ENCODE measurements around the gene DUS1L. TPM values are rescaled to one million over a fixed set of nuclear protein-coding genes. Genes with fewer than 3 reads are reported as not detected.

Gene DUS1L
- total and polyA plus RNA-seq, 2 experiments from 2014 or later, result 71.9 to 160 TPM

DNA sequence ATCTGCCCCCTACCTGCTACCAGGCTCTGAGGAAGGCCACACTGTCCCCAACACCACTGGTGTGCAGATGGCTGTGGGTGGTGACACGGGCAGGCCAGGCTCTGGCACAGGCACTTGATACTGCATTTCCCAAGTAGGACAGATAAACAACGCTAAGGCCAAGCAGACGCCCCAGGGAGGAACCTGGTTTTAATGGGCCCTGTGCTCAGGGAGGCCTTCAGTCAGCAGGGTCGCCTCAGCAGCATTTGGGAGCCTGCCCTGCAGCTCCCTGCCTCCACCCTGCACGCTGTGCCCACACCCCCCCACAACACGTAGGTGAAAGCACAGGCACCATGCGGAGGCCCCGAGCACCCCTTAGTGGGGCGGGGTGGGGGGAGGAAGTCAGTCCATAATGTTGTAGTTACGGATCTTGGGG, 35.7 kb upstream of the DUS1L start:
- peaks cover 13% of the 10 kb centered on the region for H4K20me1 ChIP-seq (ENCODE audit: insufficient read depth, poor library complexity, severe bottlenecking)
- H3K4me2 ChIP-seq, result peak overlapping the region; percentile 36
- H3K4me1 ChIP-seq (ENCODE audit: insufficient read depth), result peaks cover 71% of the 10 kb centered on the region
- no peak overlapping the region for H3K4me3 ChIP-seq
- H3K9me3 ChIP-seq (ENCODE audit: low read depth), result no peaks in the 10 kb centered on the region
- no peaks in the 10 kb centered on the region for H3K27me3 ChIP-seq
- H3K79me2 ChIP-seq, result peaks cover 28% of the 10 kb centered on the region
- peak overlapping the region; percentile 90 for H3K27ac ChIP-seq
- no peak for DNase-seq (ENCODE audit: low spot score)
- no peaks in the 10 kb centered on the region for H3K9me2 ChIP-seq (replicated peaks; ENCODE audit: insufficient read depth)
- TF ChIP-seq EZH2phosphoT487 (IDR thresholded peaks at IDR 0.05; ENCODE audit: low read depth, severe bottlenecking, unreplicated experiment), result no peak
- TF ChIP-seq, protein P1, sequence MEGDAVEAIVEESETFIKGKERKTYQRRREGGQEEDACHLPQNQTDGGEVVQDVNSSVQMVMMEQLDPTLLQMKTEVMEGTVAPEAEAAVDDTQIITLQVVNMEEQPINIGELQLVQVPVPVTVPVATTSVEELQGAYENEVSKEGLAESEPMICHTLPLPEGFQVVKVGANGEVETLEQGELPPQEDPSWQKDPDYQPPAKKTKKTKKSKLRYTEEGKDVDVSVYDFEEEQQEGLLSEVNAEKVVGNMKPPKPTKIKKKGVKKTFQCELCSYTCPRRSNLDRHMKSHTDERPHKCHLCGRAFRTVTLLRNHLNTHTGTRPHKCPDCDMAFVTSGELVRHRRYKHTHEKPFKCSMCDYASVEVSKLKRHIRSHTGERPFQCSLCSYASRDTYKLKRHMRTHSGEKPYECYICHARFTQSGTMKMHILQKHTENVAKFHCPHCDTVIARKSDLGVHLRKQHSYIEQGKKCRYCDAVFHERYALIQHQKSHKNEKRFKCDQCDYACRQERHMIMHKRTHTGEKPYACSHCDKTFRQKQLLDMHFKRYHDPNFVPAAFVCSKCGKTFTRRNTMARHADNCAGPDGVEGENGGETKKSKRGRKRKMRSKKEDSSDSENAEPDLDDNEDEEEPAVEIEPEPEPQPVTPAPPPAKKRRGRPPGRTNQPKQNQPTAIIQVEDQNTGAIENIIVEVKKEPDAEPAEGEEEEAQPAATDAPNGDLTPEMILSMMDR (IDR thresholded peaks at IDR 0.05; ENCODE audit: poor library complexity), result no peak
- no peak for TF ChIP-seq EZH2 (IDR thresholded peaks at IDR 0.05; ENCODE audit: borderline replicate concordance)
- no peaks in the 10 kb centered on the region for H3K36me3 ChIP-seq (replicated peaks; ENCODE audit: insufficient read depth, low read depth)
- no peak overlapping the region for H2AFZ ChIP-seq
- WGBS (ENCODE audit: low lambda C conversion rate, missing lambda C conversion rate), result 68% methylated on average over 10 of the region's 10 CpGs

DNA sequence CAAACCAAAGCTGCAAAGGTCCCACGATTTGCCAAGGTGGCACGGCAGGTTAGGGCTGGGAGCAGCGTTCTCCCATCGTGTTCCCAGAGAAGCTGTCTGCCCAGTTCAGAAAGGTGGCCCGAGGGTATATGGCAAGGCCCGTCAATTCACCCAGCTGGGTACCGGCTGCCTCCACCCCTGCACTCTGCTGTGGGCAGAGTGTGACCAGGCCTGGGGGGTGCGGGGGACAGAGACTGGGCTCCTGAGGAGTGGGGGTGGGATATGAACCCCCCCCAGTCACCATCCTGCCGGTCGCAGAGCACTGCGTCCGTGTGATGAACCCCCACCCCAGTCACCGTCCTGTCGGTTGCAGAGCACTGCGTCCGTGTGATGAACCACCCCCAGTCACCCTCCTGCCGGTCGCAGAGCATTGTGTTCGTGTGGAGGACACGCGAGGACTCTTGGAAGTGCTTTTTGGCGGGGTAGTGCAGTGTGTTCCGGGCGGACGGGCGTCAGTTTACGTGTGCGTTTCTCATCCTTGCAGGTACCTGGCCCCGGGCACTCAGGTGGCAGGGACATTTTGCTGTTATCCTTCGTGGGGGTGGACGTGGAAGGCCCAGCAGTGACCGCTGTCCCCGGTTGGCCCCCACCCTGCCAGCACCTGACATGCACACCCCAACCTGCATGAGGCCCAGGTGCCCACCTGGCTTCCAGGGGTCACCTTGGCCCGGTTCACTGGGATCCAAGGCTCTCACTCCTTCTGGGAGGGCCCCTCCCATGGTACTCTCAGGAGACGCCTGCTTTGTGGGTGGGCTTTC, 35.1 kb upstream of the DUS1L start:
- DNase-seq (ENCODE audit: low spot score), result no peak
- TF ChIP-seq EZH2phosphoT487 (IDR thresholded peaks at IDR 0.05; ENCODE audit: low read depth, severe bottlenecking, unreplicated experiment), result no peak
- TF ChIP-seq, protein P1 (IDR thresholded peaks at IDR 0.05; ENCODE audit: poor library complexity), result no peak
- no peak for TF ChIP-seq EZH2 (IDR thresholded peaks at IDR 0.05; ENCODE audit: borderline replicate concordance)
- H3K4me2 ChIP-seq, result peak overlapping the region; percentile 97
- H3K4me1 ChIP-seq (ENCODE audit: insufficient read depth), result peaks cover 71% of the 10 kb centered on the region
- H3K79me2 ChIP-seq, result peaks cover 34% of the 10 kb centered on the region
- 92% methylated on average over 28 of the region's 35 CpGs for WGBS (ENCODE audit: low lambda C conversion rate, missing lambda C conversion rate)
- H3K9me3 ChIP-seq (ENCODE audit: low read depth), result no peaks in the 10 kb centered on the region
- H4K20me1 ChIP-seq (ENCODE audit: insufficient read depth, poor library complexity, severe bottlenecking), result peaks cover 20% of the 10 kb centered on the region
- no peak overlapping the region for H3K4me3 ChIP-seq
- H3K9me2 ChIP-seq (replicated peaks; ENCODE audit: insufficient read depth), result no peaks in the 10 kb centered on the region
- H3K27me3 ChIP-seq, result no peaks in the 10 kb centered on the region
- no peak overlapping the region for H2AFZ ChIP-seq
- H3K36me3 ChIP-seq (replicated peaks; ENCODE audit: insufficient read depth, low read depth), result no peaks in the 10 kb centered on the region
- H3K27ac ChIP-seq, result peak overlapping the region; percentile 90

DNA sequence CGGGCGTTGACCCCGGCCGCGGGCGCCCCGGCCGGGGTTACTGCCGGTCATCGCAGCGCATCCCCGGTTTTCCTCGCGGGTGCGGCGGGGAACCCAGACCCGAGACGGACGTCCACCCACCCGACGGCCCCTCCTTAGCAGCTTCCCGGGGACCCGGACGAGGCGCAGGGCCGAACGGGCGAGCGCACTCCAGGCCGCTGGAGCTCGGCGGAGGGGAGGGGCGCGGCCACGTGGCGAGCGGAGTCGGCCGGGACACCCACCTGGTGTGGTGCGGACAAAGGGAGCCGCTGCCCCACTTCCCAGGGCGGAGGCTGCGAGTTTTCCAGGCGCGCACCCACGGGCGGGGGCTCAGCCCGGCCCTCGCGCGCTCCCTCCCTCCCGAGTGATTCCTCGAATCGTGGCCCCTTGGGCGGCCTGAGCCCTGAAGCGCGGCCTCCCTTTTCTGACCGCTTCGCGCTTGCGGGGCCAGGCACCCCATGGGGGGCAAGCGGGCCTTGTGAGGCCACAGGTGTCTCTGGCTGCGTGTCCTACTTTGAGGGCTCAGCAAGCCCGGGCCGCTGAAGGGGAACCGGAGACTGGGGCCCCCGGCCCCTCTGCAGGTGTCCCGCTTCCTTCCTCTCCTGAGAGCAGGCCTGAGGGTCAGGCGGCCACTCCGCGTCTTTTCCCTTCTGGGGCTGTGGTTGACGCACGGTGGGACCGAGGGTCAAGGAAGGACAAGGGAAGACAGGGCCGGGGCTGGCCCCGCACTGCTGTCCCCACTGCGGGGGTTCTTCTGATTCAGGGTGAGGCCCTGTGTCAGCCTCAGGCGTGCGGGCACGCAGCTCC, 33.5 kb upstream of the DUS1L start:
- Histone ChIP-seq H4K20me1 (ENCODE audit: insufficient read depth, poor library complexity, severe bottlenecking) (peaks cover 35% of the 10 kb centered on the region), H3K27me3 (no peaks in the 10 kb centered on the region), H3K27ac (peak overlapping the region; percentile 99), H3K4me1 (ENCODE audit: insufficient read depth) (peaks cover 61% of the 10 kb centered on the region), H3K9me3 (ENCODE audit: low read depth) (no peaks in the 10 kb centered on the region), H3K9me2 (replicated peaks; ENCODE audit: insufficient read depth) (no peaks in the 10 kb centered on the region), H3K4me2 (peak overlapping the region; percentile 97), H3K79me2 (peaks cover 50% of the 10 kb centered on the region), H2AFZ (no peak overlapping the region), H3K36me3 (replicated peaks; ENCODE audit: insufficient read depth, low read depth) (no peaks in the 10 kb centered on the region), H3K4me3 (peak overlapping the region; percentile 63)
- 16% methylated on average over 62 of the region's 80 CpGs for WGBS (ENCODE audit: low lambda C conversion rate, missing lambda C conversion rate)
- DNase-seq (ENCODE audit: low spot score), result no peak
- TF ChIP-seq, protein P1 (IDR thresholded peaks at IDR 0.05; ENCODE audit: poor library complexity), result no peak
- TF ChIP-seq EZH2 (IDR thresholded peaks at IDR 0.05; ENCODE audit: borderline replicate concordance), result no peak
- TF ChIP-seq EZH2phosphoT487 (IDR thresholded peaks at IDR 0.05; ENCODE audit: low read depth, severe bottlenecking, unreplicated experiment), result no peak
